GM12892 (cell line): Measurements from ENCODE around the gene KIAA1328.

Experiments
- DNase-seq: peaks from one replicate; pipeline ENCODE4 v3.0.0; 2011; ENCODE audit not compliant: insufficient read length
- FAIRE-seq: peaks from 2 replicates; lab custom pipeline; 2011; peaks lifted over from hg19 to GRCh38; lab: Jason Lieb, UNC
- POLR2A ChIP-seq: IDR thresholded peaks from 2 replicates; pipeline ENCODE4 v1.6.1; 2011; ENCODE audit warnings: low read depth, low read length, control low read depth
- POLR2AphosphoS5 ChIP-seq: IDR thresholded peaks from 2 replicates; pipeline ENCODE4 v1.6.1; 2011; ENCODE audit warnings: low read depth, low read length, control low read depth
- TAF1 ChIP-seq: IDR thresholded peaks from 2 replicates; pipeline ENCODE4 v1.6.1; 2011; ENCODE audit warnings: low read depth, mild to moderate bottlenecking, control low read depth, low read length, borderline replicate concordance

The KIAA1328 gene

DNA sequence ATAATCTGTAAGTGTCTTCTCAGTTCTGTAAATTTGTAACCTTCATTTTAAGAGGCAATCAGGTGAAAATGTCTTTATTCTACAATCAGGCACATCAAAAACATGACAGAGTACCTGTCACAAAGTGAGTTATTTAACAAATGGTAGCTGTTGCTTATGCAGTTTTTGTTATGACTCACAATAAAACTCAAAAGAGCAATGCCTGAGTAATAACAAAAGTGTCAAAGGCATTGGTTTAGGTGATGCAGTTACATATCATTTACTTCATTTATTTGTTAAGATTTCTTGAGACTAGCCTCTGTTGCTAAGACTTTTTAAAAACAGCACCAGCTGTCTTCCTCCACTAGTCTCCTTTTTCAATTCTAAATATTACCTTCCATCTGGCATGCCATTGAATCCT, 177.8 kb downstream of the KIAA1328 start:
- DNase-seq (no peak), FAIRE-seq (no peak)
- TF ChIP-seq TAF1: no peak
- TF ChIP-seq POLR2A: no peak
- no peak for TF ChIP-seq POLR2AphosphoS5

DNA sequence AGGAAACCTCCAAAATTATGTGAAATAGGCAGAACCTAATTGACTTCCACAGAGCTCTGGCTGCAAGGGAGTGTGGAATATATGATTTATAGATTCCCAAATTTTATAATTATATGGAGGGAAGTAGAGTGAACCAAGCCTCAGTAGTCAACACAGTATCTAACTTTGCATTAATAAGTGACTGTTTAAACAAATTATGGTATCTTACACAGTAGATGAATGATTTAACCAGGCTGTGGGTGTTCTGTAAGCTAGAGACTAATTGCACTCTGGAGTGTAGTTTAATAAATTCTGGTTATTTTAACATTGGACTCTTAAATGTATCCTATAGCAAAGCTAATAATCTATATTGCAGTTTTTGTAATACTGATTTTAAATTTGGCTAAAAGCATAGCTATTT, 183.5 kb downstream of the KIAA1328 start:
- no peak for DNase-seq
- TF ChIP-seq TAF1: no peak
- no peak for TF ChIP-seq POLR2AphosphoS5
- no peak for TF ChIP-seq POLR2A
- FAIRE-seq: no peak

DNA sequence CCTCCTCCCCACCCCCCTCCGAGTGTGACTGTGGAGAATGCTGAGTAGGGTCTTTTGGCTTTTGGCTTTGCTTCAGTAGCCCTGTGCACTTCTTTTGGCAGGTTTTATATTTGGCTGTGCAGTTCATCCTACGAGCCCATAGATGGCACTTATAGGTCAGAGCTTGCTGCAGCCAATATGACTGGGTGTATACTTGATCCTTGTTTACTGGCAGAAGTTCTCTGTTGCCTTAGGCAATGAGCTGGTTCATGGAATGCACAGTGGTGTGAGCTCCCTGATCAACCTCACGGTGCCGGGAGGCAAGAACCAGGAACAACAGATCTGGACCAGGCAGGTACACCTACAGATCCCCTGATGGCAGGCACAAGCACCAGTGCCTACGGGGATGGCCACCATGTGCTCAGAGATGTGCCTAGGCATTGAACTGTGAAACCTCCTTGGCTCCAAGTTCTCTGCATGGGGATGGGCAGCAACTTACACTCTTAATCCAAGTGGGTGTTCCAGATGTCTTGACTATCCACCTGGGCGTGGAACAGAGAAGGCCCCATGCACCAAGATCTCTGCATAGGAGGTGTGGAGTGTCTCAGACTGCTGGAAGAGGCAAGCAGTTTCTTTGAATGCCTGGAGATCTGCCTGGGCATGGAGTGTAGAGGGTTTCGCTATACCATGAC, 190.4 kb downstream of the KIAA1328 start:
- FAIRE-seq (peak; percentile 58), DNase-seq (no peak)
- TF ChIP-seq TAF1 (no peak), POLR2AphosphoS5 (no peak), POLR2A (no peak)

DNA sequence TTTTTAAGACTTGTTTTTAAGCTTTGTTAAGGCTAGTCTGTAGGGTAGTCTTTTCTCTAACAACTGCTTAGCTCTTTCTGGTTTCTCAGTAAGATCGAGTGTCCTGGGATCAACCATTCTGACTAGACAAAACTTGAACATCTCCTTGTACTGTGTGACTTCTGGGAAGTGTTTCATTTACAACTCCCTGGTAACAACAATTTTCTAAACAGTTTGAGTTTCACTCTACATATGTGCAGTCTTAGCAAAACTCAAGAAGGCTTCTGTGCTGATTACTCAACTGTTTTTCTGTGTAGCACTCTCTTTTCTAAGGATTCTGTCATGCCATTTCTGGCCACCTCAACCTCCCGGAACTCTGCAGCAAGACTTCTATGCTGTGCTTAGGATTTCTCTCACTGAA, 204.5 kb downstream of the KIAA1328 start:
- DNase-seq (no peak), FAIRE-seq (no peak)
- TF ChIP-seq POLR2A: no peak
- no peak for TF ChIP-seq POLR2AphosphoS5
- TF ChIP-seq TAF1: no peak

DNA sequence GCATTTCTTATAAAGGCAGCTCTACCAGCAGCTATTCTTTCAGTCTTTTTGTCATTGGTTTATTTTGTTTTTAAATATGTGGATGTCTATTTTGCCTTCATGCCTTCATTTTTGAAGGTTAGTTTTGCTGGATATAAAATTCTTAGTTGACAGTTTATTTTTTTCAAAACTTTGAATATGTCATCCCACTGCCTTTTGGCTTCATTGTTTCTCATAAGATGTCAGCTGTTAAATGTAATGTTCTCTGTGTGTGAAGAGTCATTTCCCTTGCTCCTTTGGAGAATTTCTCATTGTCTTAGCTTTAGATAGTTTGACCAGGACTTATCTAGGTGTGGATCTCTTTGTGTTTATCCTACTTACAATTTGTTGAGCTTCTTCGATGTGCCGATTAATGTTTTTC, 213.5 kb downstream of the KIAA1328 start:
- DNase-seq (no peak), FAIRE-seq (no peak)
- no peak for TF ChIP-seq POLR2AphosphoS5
- no peak for TF ChIP-seq POLR2A
- TF ChIP-seq TAF1: no peak

DNA sequence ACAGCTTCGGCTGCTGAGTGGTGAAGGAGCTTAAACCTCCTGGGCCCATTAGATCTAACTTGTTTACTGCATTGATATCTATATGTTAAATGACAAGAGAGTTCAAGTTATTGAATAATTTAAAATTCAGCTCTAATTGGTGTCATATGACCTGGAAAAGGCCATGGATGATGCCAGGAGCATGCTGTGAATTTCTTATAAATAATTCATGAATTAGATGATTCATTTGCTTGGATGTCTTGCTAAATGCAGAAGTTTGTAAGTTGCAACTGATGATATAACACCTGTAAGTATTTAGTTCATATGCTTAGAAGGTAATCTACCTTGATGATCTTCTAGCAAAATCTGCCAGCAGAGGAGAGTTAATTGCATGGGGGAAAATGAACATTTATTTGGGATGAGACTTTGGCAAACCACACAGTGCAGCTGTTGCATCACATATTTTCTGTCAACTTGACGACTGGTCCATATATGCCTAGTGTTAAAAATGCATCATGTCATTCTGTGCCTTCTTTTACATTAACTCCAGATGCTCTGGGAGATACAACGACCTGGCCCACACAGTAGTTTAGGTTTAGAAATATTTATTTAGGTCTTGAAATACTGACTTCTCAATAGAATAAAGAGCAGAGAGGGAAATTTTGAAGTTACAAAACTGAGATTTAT, 226.3 kb downstream of the KIAA1328 start:
- DNase-seq (no peak), FAIRE-seq (no peak)
- TF ChIP-seq POLR2AphosphoS5: no peak
- no peak for TF ChIP-seq TAF1
- no peak for TF ChIP-seq POLR2A

DNA sequence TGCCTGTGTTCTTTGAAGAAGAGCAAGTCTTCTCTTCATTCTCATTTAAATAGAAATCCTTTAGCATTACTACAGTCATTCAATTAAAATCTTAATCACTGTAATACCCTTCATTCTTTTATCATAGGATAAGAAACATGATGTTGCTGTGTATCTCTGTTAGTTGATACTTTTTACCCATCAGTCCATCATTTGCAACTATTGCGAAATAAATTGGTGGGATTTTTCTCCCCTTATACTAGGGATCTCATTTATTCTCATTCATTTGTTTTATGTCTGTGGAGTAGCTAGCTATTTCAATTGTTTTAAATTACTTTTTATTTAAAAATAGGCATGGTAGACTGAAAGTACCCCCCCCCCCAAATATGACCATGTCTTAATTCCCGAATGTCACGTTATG, 235.3 kb downstream of the KIAA1328 start:
- TF ChIP-seq POLR2A (no peak), POLR2AphosphoS5 (no peak), TAF1 (no peak)
- FAIRE-seq (no peak), DNase-seq (no peak)

DNA sequence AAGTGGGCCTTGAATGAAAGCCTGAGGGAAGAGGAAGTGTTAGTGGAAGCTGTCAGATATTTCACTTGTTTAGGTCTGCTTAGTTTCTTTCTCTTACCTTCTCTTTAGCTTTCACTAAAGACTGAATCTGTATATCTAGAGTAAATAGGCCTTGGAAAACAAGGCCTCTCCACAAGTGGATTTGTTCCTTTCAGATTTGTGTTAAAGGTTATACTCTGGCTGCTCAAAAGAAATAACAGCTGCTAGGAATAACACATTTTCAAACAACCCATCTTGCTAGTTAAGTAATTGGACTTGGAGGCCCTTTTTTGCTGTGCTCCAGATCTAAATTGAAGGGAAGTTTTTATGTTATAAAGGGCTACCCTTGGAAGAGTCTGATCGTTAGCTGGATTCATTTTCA, 236.3 kb downstream of the KIAA1328 start:
- no peak for FAIRE-seq
- DNase-seq: no peak
- TF ChIP-seq POLR2AphosphoS5: no peak
- TF ChIP-seq TAF1: no peak
- no peak for TF ChIP-seq POLR2A

DNA sequence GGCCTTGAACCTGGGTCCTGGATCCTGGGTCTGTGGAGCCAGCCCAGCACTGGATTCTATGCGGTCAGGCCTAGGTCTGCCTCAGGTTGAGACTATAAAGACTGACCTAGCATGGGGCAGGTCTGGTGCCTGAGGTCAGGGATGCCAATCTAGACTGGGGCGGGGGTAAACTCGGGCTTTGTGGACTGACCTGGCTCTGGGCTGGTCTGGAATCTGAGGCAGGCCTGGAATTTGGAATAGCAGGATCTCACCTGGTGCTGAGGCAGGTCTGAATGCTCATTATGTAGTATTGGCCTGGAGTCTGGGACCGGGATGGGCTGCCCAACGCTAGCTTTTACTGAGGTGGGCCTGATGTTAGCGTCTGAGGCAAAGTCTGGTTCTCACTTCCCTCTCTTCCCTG, 256.0 kb downstream of the KIAA1328 start:
- DNase-seq: no peak
- TF ChIP-seq POLR2A (no peak), TAF1 (no peak), POLR2AphosphoS5 (no peak)
- FAIRE-seq: no peak

DNA sequence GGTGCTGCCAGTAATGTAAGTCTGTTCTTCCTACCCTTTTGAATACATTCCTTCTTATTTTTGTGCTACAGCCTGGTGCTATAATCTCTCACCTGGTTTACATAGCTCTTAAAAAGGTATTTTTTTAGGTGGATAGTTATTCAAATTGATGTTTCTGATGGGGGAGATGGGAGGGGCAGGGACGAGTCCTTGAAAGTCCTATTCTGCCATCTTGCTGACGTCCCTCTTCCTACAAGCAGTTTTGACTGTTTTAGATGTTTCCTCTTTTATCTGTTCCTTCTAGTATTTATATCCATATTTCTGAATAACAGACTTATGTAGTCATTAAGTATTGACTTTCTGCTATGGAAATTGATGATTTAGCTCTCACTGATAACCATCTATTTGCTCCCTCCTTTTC, 256.4 kb downstream of the KIAA1328 start:
- TF ChIP-seq POLR2AphosphoS5 (no peak), TAF1 (no peak), POLR2A (no peak)

DNA sequence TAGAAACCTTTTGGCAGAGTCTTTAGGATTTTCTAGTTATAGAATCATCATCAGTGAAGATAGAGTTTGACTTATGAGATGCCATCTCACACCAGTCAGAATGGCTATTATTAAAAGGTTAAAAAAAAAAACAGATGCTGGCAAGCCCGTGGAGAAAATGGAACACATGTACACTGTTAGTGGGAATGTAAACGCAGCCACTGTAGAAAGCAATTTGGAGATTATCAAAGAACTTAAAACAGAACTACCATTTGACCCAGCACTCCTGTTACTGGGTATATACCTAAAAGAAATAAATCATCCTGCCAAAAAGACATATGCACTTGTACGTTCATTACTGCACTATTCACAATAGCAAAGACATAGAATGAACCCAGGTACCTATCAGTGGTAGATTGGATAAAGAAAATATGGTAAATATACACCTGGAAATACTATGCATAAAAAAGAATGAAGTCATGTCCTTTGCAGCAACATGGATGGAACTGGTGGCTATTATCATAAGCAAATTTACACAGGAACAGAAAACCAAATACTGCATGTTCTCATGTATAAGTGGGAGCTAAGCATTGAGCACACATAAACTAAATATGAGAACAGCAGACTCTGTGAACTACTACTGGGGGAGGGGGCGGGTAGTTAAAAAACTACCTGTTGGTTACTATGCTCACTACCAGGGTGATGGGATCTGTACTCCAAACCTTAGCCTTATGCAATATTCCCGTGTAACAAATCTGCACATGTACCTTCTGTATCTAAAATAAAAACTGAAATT, 279.0 kb downstream of the KIAA1328 start:
- FAIRE-seq (no peak), DNase-seq (no peak)
- TF ChIP-seq POLR2AphosphoS5 (no peak), POLR2A (no peak), TAF1 (no peak)

More for the DNA sequence above, 256.4 kb downstream of the KIAA1328 start:
- no peak for DNase-seq
- no peak for FAIRE-seq

DNA sequence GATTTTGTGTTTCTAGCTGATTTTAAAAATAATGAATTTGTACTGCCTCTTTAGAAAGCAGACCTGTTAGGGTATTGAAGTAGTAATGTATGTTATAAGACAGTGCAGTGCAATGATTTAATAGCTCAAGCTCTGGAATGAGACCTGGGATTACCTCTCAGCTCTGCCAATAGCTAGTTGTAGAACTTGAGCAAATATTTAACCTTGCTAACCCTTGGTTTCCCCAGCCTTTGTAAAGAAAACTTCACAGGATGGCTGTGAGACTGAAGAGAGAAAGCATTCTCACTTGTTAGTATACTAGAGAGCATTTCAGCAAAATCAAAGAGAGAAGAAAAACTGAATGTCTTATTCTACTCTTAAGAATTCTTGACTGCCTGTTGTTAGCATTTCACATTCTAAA, 293.9 kb downstream of the KIAA1328 start:
- DNase-seq (no peak), FAIRE-seq (no peak)
- no peak for TF ChIP-seq POLR2AphosphoS5
- no peak for TF ChIP-seq POLR2A
- TF ChIP-seq TAF1: no peak
